Stomach (tissue), 9 donors: ENCODE results near the gene WWC2. TPM values are rescaled to one million over a fixed set of nuclear protein-coding genes. Genes with fewer than 3 reads are reported as not detected.

Source experiments
- DNase-seq, 2 donors: peaks; one replicate each; pipeline versions ENCODE4 v3.0.0 to v3.0.0-alpha.2; 2013 to 2019
- H3K27ac ChIP-seq, 5 donors: fragments of 200-600 bp in 4 of 5; sonication (generic) in 4 of 5; one replicate each; pipeline ENCODE4 v1.5.1; 2013 to 2019; ENCODE audit warnings: mild to moderate bottlenecking in 1 of 5, moderate library complexity in 1 of 5
- H3K27me3 ChIP-seq, 3 donors: fragments of 200-600 bp; sonication (generic); one replicate each; pipeline ENCODE4 v1.5.1; 2017 to 2019; ENCODE audit warnings: mixed run types in 1 of 3
- H3K36me3 ChIP-seq, 4 donors: fragments of 200-600 bp; sonication (generic); 1 replicate in 3 of 4; 2 replicates in 1 of 4; pipeline ENCODE4 v1.5.1; 2016 to 2019
- H3K4me1 ChIP-seq, 4 donors: fragments of 200-600 bp; sonication (generic); one replicate each; pipeline ENCODE4 v1.5.1; 2016 to 2019
- H3K4me3 ChIP-seq, 4 donors: fragments of 200-600 bp; sonication (generic) in 3 of 4; one replicate each; pipeline ENCODE4 v1.5.1; 2016 to 2019; ENCODE audit warnings: mild to moderate bottlenecking in 1 of 4
- H3K9me3 ChIP-seq, 4 donors: fragments of 200-600 bp; sonication (generic); one replicate each; pipeline ENCODE4 v1.5.1; 2016 to 2019
- EP300 ChIP-seq: sonication (generic); formaldehyde crosslinking; IDR thresholded peaks from one replicate; pipeline ENCODE4 v1.6.1; 2017; ENCODE audit warnings: antibody characterized with exemption
- POLR2A ChIP-seq, 4 donors: fragments of 450-650 bp; IDR thresholded peaks; one replicate each; pipeline ENCODE4 v1.6.1; 2016; ENCODE audit warnings: antibody characterized with exemption in 4 of 4, control low read depth in 2 of 4, mild to moderate bottlenecking in 1 of 4, moderate library complexity in 1 of 4
- POLR2AphosphoS5 ChIP-seq, 3 donors: sonication (generic); formaldehyde crosslinking; IDR thresholded peaks; one replicate each; pipeline ENCODE4 v1.6.1; 2016; ENCODE audit warnings: antibody characterized with exemption in 3 of 3
- WGBS, 5 donors: extraction: QIAGEN DNeasy Blood & Tissue Kit in 3 of 5; methylation state at CpG; one replicate each; pipeline versions ENCODE4 v1.1.5 to v1.1.7; 2013 to 2018; 5-methylcytosine and 5-hydroxymethylcytosine counted together
- intact Hi-C: fragments of 100-400 bp; cut with DNase I; formaldehyde crosslinking; loops from one replicate; pipeline ENCODE4 v1.15.1; 2023; ENCODE audit warnings: low total_unique reads
- polyA plus RNA-seq, 3 donors: library from polyadenylated mRNA; stranded (reverse); fragments of 200-250 nt; gene quantifications; one replicate each; pipeline ENCODE4 v1.2.3, GENCODE V29; 2013
- total RNA-seq, 5 donors: library from RNA; depleted of rRNA; stranded (reverse); fragments of >200 nt; gene quantifications; one replicate each; pipeline versions ENCODE4 v1.1.0 to v1.2.3, GENCODE V29; 2014 to 2016
- TF ChIP-seq, protein P1 (sequence below), 7 experiments: fragments of 450-650 bp in 4 of 7; fragments of 200-600 bp in 3 of 7; sonication (generic) in 3 of 7; IDR thresholded peaks; one replicate each; pipeline ENCODE4 v1.5.1; 2016 to 2019; ENCODE audit warnings: antibody characterized with exemption in 7 of 7, control low read depth in 2 of 7, mild to moderate bottlenecking in 1 of 7
- donor health status: healthy with polysubstance abuse.
- donor health status: Bipolar disorder and iron deficiency.
- donor health status: healthy.

WWC2 gene
- total and polyA plus RNA-seq, 8 donors = 2.6 to 59.1 (median 31.1) TPM

DNA sequence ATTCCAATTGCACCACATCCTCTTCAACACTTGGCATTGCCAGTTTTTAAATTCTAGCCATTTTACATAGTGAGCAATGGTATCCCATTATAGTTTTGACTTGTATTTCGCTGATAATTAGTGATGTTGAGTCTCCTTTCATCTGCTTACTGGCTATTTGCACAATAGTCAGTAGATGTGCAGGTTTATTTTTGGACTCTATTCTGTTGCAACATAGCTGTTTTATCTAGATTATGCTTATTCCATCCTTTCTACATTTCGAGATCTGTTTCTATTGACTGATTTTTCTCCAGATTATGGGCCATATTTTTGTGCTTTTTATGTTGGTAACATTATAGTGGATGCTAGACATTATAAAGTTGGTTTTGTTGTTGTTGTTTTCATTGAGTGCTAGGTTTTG lies 106.1 kb downstream of the WWC2 start:
- TF ChIP-seq EP300 = no peak
- no peak for TF ChIP-seq POLR2AphosphoS5 (IDR thresholded peaks at IDR 0.05)
- TF ChIP-seq, protein P1, sequence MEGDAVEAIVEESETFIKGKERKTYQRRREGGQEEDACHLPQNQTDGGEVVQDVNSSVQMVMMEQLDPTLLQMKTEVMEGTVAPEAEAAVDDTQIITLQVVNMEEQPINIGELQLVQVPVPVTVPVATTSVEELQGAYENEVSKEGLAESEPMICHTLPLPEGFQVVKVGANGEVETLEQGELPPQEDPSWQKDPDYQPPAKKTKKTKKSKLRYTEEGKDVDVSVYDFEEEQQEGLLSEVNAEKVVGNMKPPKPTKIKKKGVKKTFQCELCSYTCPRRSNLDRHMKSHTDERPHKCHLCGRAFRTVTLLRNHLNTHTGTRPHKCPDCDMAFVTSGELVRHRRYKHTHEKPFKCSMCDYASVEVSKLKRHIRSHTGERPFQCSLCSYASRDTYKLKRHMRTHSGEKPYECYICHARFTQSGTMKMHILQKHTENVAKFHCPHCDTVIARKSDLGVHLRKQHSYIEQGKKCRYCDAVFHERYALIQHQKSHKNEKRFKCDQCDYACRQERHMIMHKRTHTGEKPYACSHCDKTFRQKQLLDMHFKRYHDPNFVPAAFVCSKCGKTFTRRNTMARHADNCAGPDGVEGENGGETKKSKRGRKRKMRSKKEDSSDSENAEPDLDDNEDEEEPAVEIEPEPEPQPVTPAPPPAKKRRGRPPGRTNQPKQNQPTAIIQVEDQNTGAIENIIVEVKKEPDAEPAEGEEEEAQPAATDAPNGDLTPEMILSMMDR (IDR thresholded peaks at IDR 0.05) = no peak
- TF ChIP-seq POLR2A (IDR thresholded peaks at IDR 0.05) = no peak
- WGBS, 5 donors = 41 to 84% (median 44%) methylated on average over 1 to 2 of the region's 2 CpGs
- no peak for DNase-seq

DNA sequence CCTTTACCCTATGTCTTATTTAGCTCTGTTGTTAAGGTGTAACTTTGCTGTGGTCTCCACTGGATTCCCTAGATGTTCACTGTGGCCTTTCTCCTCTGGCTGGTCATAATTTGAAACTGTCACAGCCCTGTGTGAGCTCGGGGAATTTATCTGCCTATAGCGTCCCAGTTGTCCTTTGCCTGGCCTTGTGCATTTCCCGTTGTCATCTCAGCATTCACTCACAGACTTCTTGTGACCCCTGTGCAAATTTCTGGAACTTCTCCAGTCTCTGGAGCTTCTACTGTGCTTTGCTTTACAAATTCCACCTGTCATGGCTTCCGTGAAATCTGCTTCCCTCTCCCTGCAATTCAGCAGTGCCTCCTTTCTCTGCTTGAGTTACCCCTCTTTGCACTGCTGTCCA lies 106.7 kb downstream of the WWC2 start:
- no peak for DNase-seq
- Histone ChIP-seq H3K27ac (no peak overlapping the region), H3K36me3 (peaks cover 0 to 17% (median 6%) of the 10 kb centered on the region in 4 donors), H3K4me1 (peaks cover 0 to 8% (median 7%) of the 10 kb centered on the region in 4 donors), H3K9me3 (no peaks in the 10 kb centered on the region), H3K4me3 (no peak overlapping the region), H3K27me3 (no peaks in the 10 kb centered on the region)
- 61 to 77% (median 69%) methylated on average over 4 of the region's 4 CpGs for WGBS, 5 donors
- TF ChIP-seq POLR2AphosphoS5 (IDR thresholded peaks at IDR 0.05) = no peak
- TF ChIP-seq, protein P1 (IDR thresholded peaks at IDR 0.05) = no peak
- no peak for TF ChIP-seq POLR2A (IDR thresholded peaks at IDR 0.05)
- no peak for TF ChIP-seq EP300
- intact Hi-C loops = no loop called here

More for the DNA sequence above, 106.1 kb downstream of the WWC2 start:
- H3K4me3 ChIP-seq = no peak overlapping the region
- H3K4me1 ChIP-seq = peaks cover 0 to 13% (median 11%) of the 10 kb centered on the region in 4 donors
- no peaks in the 10 kb centered on the region for H3K27me3 ChIP-seq
- no peak overlapping the region for H3K27ac ChIP-seq
- H3K9me3 ChIP-seq = no peaks in the 10 kb centered on the region
- H3K36me3 ChIP-seq = peaks cover 0 to 13% (median 6%) of the 10 kb centered on the region in 4 donors
- intact Hi-C loops = no loop called here

GRCh38 chr4:183211533-183211932 lies 112.5 kb downstream of the WWC2 start:
- H3K27me3 ChIP-seq = no peaks in the 10 kb centered on the region
- peaks cover 0 to 19% (median 6%) of the 10 kb centered on the region in 4 donors for H3K36me3 ChIP-seq
- TF ChIP-seq POLR2A (IDR thresholded peaks at IDR 0.05) (no peak), POLR2AphosphoS5 (IDR thresholded peaks at IDR 0.05) (no peak), EP300 (no peak)
- TF ChIP-seq, protein P1 (IDR thresholded peaks at IDR 0.05) = no peak
- 82 to 91% (median 87%) methylated on average over 8 of the region's 8 CpGs for WGBS, 5 donors
- H3K4me3 ChIP-seq = no peak overlapping the region
- no peak for DNase-seq
- H3K9me3 ChIP-seq = no peaks in the 10 kb centered on the region
- H3K27ac ChIP-seq = no peak overlapping the region
- intact Hi-C loops = no loop called here
- no peaks in the 10 kb centered on the region for H3K4me1 ChIP-seq

- no peak for TF ChIP-seq POLR2A (IDR thresholded peaks at IDR 0.05)
- TF ChIP-seq EP300 = no peak
- TF ChIP-seq, protein P1 (IDR thresholded peaks at IDR 0.05) = no peak
- TF ChIP-seq POLR2AphosphoS5 (IDR thresholded peaks at IDR 0.05) = no peak
- H3K9me3 ChIP-seq = no peaks in the 10 kb centered on the region
- no peaks in the 10 kb centered on the region for H3K4me1 ChIP-seq
- WGBS, 5 donors = 77 to 79% (median 78%) methylated on average over 2 of the region's 2 CpGs
- peaks cover 0 to 12% (median 4%) of the 10 kb centered on the region in 4 donors for H3K36me3 ChIP-seq
- DNase-seq = no peak
- H3K27me3 ChIP-seq = no peaks in the 10 kb centered on the region
- no peak overlapping the region for H3K4me3 ChIP-seq
- no peak overlapping the region for H3K27ac ChIP-seq
- intact Hi-C loops = no loop called here
These were observed 114.9 kb downstream of the WWC2 start for GRCh38 chr4:183213996-183214395.
